ENCODE results near the gene ITGBL1.

ITGBL1 gene

DNA sequence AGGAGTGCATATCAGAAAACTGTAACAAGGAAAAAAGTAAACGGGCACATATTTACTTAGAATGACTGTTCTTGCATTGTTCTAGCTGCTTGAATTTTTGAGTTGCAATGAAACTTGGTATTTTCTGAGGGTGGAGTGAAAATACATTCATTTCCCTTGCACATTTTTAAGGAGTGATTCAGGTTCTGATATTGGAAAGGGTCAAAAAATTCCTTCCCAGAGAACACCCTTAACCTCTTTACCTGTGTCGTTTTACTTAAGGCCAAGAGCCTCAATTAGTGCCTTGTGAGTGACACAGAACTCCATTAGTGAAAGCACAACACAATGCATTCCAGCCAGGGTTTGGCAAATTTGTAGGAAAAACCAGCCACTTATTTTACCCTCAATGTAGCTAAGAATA, 2.3 kb downstream of the ITGBL1 start:
- Histone ChIP-seq H3F3A (ENCODE audit: low read depth) (no peaks in the 10 kb centered on the region), H3K79me2 (ENCODE audit: insufficient read depth, low read length) (no peaks in the 10 kb centered on the region), H3K4me1 (ENCODE audit: insufficient read depth, low read length, poor library complexity, severe bottlenecking) (no peaks in the 10 kb centered on the region)

DNA sequence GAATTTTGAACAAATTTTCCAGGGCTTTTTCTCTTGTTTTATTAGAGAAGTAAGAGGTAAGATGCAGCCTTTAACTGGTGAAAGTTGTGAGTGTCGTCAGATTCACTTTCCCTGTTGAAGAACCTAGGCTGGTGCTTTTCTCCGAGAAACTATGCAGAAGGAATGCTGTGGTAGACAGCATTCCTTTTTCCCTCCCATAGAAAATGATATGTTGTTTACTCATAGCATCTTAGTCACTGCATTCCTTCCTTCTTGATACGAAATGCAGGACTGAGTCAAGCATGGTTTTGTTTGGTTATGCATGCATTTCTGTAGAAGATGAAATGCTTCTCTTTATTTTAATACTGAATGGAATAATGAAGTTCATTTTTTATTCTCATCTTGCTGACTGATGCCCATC, 3.4 kb downstream of the ITGBL1 start:
- no peak overlapping the region for H2AFZ ChIP-seq (ENCODE audit: low read length)
- no peak overlapping the region for H3K4me2 ChIP-seq (ENCODE audit: low read depth, low read length, poor library complexity, severe bottlenecking)
- H3F3A ChIP-seq (ENCODE audit: low read depth) = no peaks in the 10 kb centered on the region
- H3K79me2 ChIP-seq (ENCODE audit: insufficient read depth, low read length) = no peaks in the 10 kb centered on the region
- no peaks in the 10 kb centered on the region for H3K9me2 ChIP-seq (replicated peaks; ENCODE audit: low read depth, low read length)
- no peak overlapping the region for H3K9ac ChIP-seq (ENCODE audit: low read depth, low read length, poor library complexity, severe bottlenecking)
- H4K20me1 ChIP-seq (ENCODE audit: insufficient read depth, low read length, poor library complexity, severe bottlenecking) = no peaks in the 10 kb centered on the region
- no peaks in the 10 kb centered on the region for H3K4me1 ChIP-seq (ENCODE audit: insufficient read depth, low read length, poor library complexity, severe bottlenecking)
- no peaks in the 10 kb centered on the region for H3K36me3 ChIP-seq (ENCODE audit: insufficient read depth, low read length)
- H3K4me3 ChIP-seq (ENCODE audit: low read length, poor library complexity, severe bottlenecking) = no peak overlapping the region
- TF ChIP-seq, protein P1, sequence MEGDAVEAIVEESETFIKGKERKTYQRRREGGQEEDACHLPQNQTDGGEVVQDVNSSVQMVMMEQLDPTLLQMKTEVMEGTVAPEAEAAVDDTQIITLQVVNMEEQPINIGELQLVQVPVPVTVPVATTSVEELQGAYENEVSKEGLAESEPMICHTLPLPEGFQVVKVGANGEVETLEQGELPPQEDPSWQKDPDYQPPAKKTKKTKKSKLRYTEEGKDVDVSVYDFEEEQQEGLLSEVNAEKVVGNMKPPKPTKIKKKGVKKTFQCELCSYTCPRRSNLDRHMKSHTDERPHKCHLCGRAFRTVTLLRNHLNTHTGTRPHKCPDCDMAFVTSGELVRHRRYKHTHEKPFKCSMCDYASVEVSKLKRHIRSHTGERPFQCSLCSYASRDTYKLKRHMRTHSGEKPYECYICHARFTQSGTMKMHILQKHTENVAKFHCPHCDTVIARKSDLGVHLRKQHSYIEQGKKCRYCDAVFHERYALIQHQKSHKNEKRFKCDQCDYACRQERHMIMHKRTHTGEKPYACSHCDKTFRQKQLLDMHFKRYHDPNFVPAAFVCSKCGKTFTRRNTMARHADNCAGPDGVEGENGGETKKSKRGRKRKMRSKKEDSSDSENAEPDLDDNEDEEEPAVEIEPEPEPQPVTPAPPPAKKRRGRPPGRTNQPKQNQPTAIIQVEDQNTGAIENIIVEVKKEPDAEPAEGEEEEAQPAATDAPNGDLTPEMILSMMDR (conservative IDR thresholded peaks at IDR 0.05; ENCODE audit: low read length) = no peak
- TF ChIP-seq EZH2phosphoT487 (IDR thresholded peaks at IDR 0.05; ENCODE audit: borderline replicate concordance) = no peak
- H3K27me3 ChIP-seq (ENCODE audit: insufficient read depth, low read length, poor library complexity, severe bottlenecking) = no peaks in the 10 kb centered on the region
- H3K9me3 ChIP-seq (ENCODE audit: insufficient read depth, low read depth, low read length) = no peaks in the 10 kb centered on the region

More for the DNA sequence above, 2.3 kb downstream of the ITGBL1 start:
- TF ChIP-seq EZH2phosphoT487 (IDR thresholded peaks at IDR 0.05; ENCODE audit: borderline replicate concordance) = no peak
- TF ChIP-seq, protein P1 (conservative IDR thresholded peaks at IDR 0.05; ENCODE audit: low read length) = no peak
- H3K4me2 ChIP-seq (ENCODE audit: low read depth, low read length, poor library complexity, severe bottlenecking) = no peak overlapping the region
- H3K9me2 ChIP-seq (replicated peaks; ENCODE audit: low read depth, low read length) = no peaks in the 10 kb centered on the region
- H4K20me1 ChIP-seq (ENCODE audit: insufficient read depth, low read length, poor library complexity, severe bottlenecking) = no peaks in the 10 kb centered on the region
- H3K36me3 ChIP-seq (ENCODE audit: insufficient read depth, low read length) = no peaks in the 10 kb centered on the region
- no peak overlapping the region for H2AFZ ChIP-seq (ENCODE audit: low read length)
- H3K4me3 ChIP-seq (ENCODE audit: low read length, poor library complexity, severe bottlenecking) = no peak overlapping the region
- no peaks in the 10 kb centered on the region for H3K9me3 ChIP-seq (ENCODE audit: insufficient read depth, low read depth, low read length)
- H3K27me3 ChIP-seq (ENCODE audit: insufficient read depth, low read length, poor library complexity, severe bottlenecking) = no peaks in the 10 kb centered on the region
- no peak overlapping the region for H3K9ac ChIP-seq (ENCODE audit: low read depth, low read length, poor library complexity, severe bottlenecking)

DNA sequence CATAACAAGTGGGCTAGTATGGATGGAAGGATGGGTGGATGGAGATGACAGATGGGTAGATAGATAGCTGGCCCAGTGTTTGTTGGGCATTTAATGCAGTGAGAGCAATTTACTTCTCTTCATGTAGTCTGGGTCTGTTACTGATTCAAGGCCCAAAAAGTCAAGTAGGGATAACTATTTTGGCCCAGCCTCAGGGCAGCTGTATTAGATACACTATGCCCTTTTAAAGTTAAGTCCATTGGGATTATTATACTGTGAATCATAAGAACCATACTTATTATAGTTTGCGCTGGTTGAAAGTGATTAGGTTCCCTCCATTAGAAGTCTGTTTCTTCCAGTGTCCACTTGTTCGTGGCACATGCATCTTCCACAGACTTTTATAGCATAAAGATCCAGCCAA, 4.7 kb downstream of the ITGBL1 start:
- Histone ChIP-seq H3K9ac (ENCODE audit: low read depth, low read length, poor library complexity, severe bottlenecking) (no peak overlapping the region), H4K20me1 (ENCODE audit: insufficient read depth, low read length, poor library complexity, severe bottlenecking) (no peaks in the 10 kb centered on the region), H3K9me3 (ENCODE audit: insufficient read depth, low read depth, low read length) (no peaks in the 10 kb centered on the region), H3K4me1 (ENCODE audit: insufficient read depth, low read length, poor library complexity, severe bottlenecking) (no peaks in the 10 kb centered on the region), H3K36me3 (ENCODE audit: insufficient read depth, low read length) (no peaks in the 10 kb centered on the region), H3K4me2 (ENCODE audit: low read depth, low read length, poor library complexity, severe bottlenecking) (no peak overlapping the region), H3K79me2 (ENCODE audit: insufficient read depth, low read length) (no peaks in the 10 kb centered on the region), H2AFZ (ENCODE audit: low read length) (no peak overlapping the region), H3K4me3 (ENCODE audit: low read length, poor library complexity, severe bottlenecking) (no peak overlapping the region), H3K9me2 (replicated peaks; ENCODE audit: low read depth, low read length) (no peaks in the 10 kb centered on the region), H3F3A (ENCODE audit: low read depth) (no peaks in the 10 kb centered on the region), H3K27me3 (ENCODE audit: insufficient read depth, low read length, poor library complexity, severe bottlenecking) (no peaks in the 10 kb centered on the region)
- TF ChIP-seq, protein P1 (conservative IDR thresholded peaks at IDR 0.05; ENCODE audit: low read length) = no peak
- TF ChIP-seq EZH2phosphoT487 (IDR thresholded peaks at IDR 0.05; ENCODE audit: borderline replicate concordance) = no peak

All from Loucy (cell line).